Fibroblast of peridontal ligament (primary cell): Measurements from ENCODE around the gene MORF4L2.

Experiments
- DNase-seq: peaks from one replicate; pipeline ENCODE4 v3.0.0-alpha.2; 2010; ENCODE audit errors: extremely low read depth

MORF4L2 gene

GRCh38 chrX:103635436-103635835, 51.1 kb downstream of the MORF4L2 start:
- DNase-seq = no peak

GRCh38 chrX:103631145-103631544, 55.4 kb downstream of the MORF4L2 start:
- no peak for DNase-seq

GRCh38 chrX:103630171-103630511, 56.4 kb downstream of the MORF4L2 start:
- no peak for DNase-seq

- peak; percentile 63 for DNase-seq
Measured at GRCh38 chrX:103629318-103630170, 57.0 kb downstream of the MORF4L2 start.

- peak; percentile 37 for DNase-seq
Measured at GRCh38 chrX:103628386-103629317, 57.8 kb downstream of the MORF4L2 start, which contains the start of gene TCEAL1. Gene TCEAL1 (plus strand): TSS chrX:103628975. CDS start chrX:103629917, 942 bp downstream.

GRCh38 chrX:103626855-103627254, 59.6 kb downstream of the MORF4L2 start:
- no peak for DNase-seq
